Ramos (cell line): ENCODE results near the gene SRCAP.

ENCODE experiments used
- in situ Hi-C: fragments of 300-500 bp; cut with MboI; formaldehyde crosslinking; loops from one replicate; pipeline ENCODE4 v1.14.3; 2022; ENCODE audit warnings: low sequenced_read_pairs; ENCODE audit not compliant: unreplicated experiment

SRCAP gene

DNA sequence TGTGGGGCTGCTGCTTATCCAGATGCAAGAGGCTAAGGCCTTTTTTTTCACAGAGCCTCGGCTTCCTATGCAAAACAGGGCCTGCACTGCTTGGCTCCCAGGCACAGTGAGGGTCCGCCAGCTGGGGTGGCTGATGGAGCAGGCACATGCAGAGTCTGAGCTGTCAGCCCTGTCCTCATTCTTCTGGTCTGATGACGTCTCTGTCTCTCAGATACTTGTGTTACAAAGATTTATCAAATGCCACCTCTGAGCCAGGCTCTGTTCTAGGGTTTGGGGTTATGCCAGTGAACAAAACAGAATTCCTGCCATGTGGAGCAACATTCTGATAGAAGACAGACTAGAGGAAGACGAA lies 67.9 kb downstream of the SRCAP start:
- in situ Hi-C loops, result loop anchor here (5.0 kb wide), 1 partner anchor 40 kb away; no protein-coding TSS in a partner anchor

DNA sequence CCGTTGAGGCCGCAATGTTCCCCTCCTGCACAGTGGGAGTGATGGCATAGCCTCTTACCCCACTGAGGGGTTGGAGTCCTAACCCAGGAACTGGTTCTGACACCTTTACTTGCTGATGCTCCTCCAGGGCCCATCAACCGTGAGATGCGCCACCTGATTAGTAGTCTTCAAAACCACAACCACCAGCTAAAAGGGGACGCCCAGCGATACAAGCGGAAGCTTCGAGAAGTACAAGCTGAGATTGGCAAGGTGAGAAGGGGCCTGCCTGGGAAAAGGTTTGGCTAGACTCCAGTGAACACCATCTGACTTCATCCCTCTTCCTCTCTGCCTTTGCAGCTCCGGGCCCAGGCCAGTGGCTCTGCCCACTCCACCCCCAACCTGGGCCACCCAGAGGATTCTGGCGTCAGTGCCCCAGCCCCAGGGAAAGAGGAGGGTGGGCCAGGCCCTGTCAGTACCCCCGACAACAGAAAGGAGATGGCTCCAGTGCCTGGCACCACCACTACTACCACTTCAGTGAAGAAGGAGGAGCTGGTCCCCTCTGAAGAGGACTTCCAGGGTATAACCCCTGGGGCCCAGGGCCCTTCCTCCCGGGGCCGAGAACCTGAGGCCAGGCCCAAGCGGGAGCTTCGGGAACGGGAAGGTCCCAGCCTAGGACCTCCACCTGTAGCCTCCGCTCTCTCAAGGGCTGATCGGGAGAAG lies 68.9 kb downstream of the SRCAP start:
- in situ Hi-C loops, result loop anchor here (5.0 kb wide), 1 partner anchor 39 kb away; no protein-coding TSS in a partner anchor

- in situ Hi-C loops, result loop anchor here (5.0 kb wide), 1 partner anchor 39 kb away; no protein-coding TSS in a partner anchor
Measured at GRCh38 chr16:30768583-30769181, 69.7 kb downstream of the SRCAP start.

DNA sequence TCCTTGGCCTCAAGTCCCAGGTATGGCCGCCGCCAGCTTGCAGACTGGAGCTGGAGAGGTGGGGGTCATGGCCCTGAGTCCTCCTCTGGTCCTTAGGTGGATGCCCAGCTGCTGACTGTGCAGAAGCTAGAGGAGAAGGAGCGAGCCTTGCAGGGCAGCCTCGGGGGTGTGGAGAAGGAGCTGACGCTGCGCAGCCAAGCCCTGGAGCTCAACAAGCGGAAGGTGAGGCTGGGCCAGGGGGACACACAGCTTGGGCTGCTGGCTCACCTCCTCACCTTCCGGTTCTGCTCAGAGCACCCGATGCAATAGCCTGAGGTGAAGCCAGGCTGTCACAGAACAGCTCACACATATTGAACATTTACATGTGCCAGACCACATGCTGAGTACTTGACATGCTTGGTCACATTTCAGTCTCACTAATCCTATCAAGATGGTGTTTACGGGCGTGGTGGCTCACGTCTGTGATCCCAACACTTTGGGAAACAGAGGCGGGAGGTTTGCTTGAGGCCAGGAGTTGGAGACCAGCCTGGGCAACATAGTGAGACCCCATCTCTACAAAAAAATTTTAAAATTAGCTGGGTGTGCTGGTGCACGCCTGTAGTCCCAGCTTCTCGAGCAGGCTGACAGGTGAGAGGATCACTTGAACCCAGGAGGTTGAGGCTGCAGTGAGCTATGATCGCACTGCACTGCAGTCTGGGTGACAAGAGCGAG lies 70.6 kb downstream of the SRCAP start:
- in situ Hi-C loops, result loop anchor here (5.0 kb wide), 1 partner anchor 38 kb away; no protein-coding TSS in a partner anchor

- in situ Hi-C loops, result no loop called here
Measured at GRCh38 chr16:30771726-30772125, 72.8 kb downstream of the SRCAP start.

DNA sequence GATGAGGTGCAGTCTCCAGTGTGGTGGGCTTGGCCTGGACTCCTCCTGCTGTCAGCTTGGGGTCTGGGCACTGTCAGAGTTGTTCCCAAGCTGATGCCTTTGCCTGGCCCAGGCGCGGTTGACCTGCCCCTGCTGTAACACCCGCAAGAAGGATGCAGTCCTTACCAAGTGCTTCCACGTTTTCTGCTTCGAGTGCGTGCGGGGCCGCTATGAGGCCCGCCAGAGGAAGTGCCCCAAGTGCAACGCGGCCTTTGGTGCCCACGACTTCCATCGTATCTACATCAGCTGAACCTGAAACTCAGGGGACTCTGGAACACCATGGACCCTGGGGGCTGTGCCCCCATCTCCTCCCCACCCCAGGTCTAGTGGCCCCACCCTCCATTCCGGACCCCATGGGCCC lies 74.9 kb downstream of the SRCAP start:
- in situ Hi-C loops, result no loop called here

- in situ Hi-C loops, result no loop called here
Measured at GRCh38 chr16:30774367-30775130, 75.6 kb downstream of the SRCAP start.

GRCh38 chr16:30775131-30775391 lies 76.1 kb downstream of the SRCAP start:
- in situ Hi-C loops, result no loop called here

DNA sequence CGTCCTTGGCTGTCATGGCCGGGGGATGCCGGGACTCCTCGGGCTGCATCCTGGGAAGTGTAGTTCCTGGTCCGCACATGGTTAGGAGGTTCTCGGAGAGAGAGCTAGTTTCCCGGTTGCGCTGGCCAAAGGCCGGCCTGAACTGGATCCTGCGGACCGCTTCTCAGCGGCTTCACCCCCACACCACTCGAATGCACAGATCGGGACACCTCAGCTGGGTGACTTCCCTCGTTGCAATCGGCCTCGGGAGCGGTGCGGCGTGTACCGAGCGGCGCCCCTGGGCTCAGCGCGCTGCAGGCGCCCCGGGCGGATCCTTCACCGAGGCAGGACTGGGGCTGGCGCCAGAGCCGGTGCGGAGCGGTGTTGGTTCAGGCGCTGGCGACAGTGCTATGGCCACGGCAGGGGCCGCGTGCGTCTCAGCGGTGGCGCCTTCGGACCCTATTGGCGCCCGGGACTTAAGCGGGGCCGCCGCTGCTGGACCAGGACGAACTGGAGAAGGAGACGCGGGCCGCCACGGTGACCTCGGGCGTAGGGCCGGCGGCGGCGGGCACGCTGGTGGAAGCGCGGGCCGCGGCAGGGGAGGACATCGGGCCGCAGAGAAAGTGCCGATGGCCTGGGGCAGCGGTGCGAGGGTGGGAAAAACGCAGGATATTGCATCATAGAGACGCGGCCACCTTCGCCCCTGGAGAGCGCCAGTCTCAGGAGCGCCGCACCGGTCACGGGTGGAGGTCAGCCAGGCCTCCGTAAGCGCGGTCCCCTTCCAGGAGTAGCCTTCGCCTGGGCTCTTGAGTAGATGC lies 76.6 kb downstream of the SRCAP start:
- in situ Hi-C loops, result no loop called here

GRCh38 chr16:30777591-30778297 lies 78.8 kb downstream of the SRCAP start:
- in situ Hi-C loops, result no loop called here

GRCh38 chr16:30778549-30779244 lies 79.7 kb downstream of the SRCAP start:
- in situ Hi-C loops, result no loop called here

- in situ Hi-C loops, result no loop called here
Measured at GRCh38 chr16:30779596-30779995, 80.6 kb downstream of the SRCAP start.

GRCh38 chr16:30780021-30780420 lies 81.0 kb downstream of the SRCAP start:
- in situ Hi-C loops, result no loop called here

DNA sequence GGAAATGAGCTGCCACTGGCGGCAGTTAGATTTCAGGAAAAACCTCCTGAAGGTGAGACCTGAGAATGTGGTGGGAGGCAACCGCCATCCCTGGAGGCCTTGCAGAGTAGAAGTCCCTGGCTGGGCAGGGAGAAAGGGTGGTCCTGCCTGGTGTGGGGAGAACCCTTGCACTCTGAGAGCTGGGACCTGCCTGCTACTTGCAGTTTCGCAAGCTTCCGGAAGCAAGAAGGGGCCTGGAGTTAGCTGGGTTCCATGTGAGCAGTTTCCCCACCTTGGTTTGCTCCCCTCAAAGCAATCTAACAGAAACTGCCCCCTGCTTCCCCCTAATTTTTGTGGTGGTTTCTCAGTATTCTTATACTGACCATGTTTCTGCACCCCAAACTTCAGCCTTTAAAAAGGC lies 81.6 kb downstream of the SRCAP start:
- in situ Hi-C loops, result no loop called here

GRCh38 chr16:30782486-30783279 lies 83.7 kb downstream of the SRCAP start:
- in situ Hi-C loops, result no loop called here

- in situ Hi-C loops, result no loop called here
Measured at GRCh38 chr16:30783280-30784109, 84.5 kb downstream of the SRCAP start.

DNA sequence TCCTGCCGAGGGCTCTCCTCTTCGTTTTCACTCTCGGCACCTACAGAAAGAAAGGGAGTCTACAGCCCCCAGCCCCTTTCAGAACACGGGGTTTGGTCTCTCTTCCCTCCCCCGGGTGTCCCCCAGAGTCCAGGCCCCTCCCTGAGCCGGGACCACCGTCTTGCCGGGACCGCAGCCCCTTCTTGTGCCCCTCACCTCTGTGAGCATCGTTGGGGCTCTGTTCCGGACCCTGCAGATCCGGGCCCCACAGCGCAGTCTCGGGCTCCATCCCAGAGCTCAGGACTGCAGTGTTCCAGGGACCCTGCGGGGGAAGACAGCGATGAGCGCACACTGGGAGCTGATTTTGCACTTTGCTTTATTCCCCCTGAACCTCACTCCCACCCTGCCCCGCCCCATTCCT lies 85.2 kb downstream of the SRCAP start:
- in situ Hi-C loops, result no loop called here
